Measurements from ENCODE around the gene MARK4.
A peak's percentile ranks its signal among the peaks of the same experiment; 100 is the strongest.

MARK4 gene

GRCh38 chr19:45250832-45251451, at the start of gene MARK4:
TSS of gene MARK4 (plus strand) at chr19:45251271. CDS start at chr19:45251589, 318 bp downstream.
- H3K36me3 ChIP-seq (ENCODE audit: control insufficient read depth, insufficient read depth, low read length) = peaks cover 3% of the 10 kb centered on the region

GRCh38 chr19:45202637-45203036, 48.4 kb upstream of the MARK4 start:
- Histone ChIP-seq H3K27me3 (ENCODE audit: control insufficient read depth, insufficient read depth, low read length) (no peaks in the 10 kb centered on the region), H3K9me3 (ENCODE audit: control insufficient read depth, insufficient read depth, low read length) (no peaks in the 10 kb centered on the region), H3K4me1 (ENCODE audit: control insufficient read depth, insufficient read depth, low read length) (no peaks in the 10 kb centered on the region), H3K4me3 (ENCODE audit: low read depth, low read length) (no peak overlapping the region), H3K9ac (ENCODE audit: low read depth, low read length) (no peak overlapping the region), H3K36me3 (ENCODE audit: control insufficient read depth, insufficient read depth, low read length) (no peaks in the 10 kb centered on the region)

More at GRCh38 chr19:45250832-45251451, at the start of gene MARK4:
- peaks cover 19% of the 10 kb centered on the region for H3K27me3 ChIP-seq (ENCODE audit: control insufficient read depth, insufficient read depth, low read length)
- peak within 1 kb of the TSS; percentile 37 for H3K9ac ChIP-seq (ENCODE audit: low read depth, low read length)
- H3K4me1 ChIP-seq (ENCODE audit: control insufficient read depth, insufficient read depth, low read length) = no peaks in the 10 kb centered on the region
- no peaks in the 10 kb centered on the region for H3K9me3 ChIP-seq (ENCODE audit: control insufficient read depth, insufficient read depth, low read length)
- peak within 1 kb of the TSS; percentile 77 for H3K4me3 ChIP-seq (ENCODE audit: low read depth, low read length)

GRCh38 chr19:45205810-45206209, 45.3 kb upstream of the MARK4 start:
- Histone ChIP-seq H3K9me3 (ENCODE audit: control insufficient read depth, insufficient read depth, low read length) (no peaks in the 10 kb centered on the region), H3K4me1 (ENCODE audit: control insufficient read depth, insufficient read depth, low read length) (no peaks in the 10 kb centered on the region), H3K9ac (ENCODE audit: low read depth, low read length) (no peak overlapping the region), H3K4me3 (ENCODE audit: low read depth, low read length) (no peak overlapping the region), H3K36me3 (ENCODE audit: control insufficient read depth, insufficient read depth, low read length) (no peaks in the 10 kb centered on the region), H3K27me3 (ENCODE audit: control insufficient read depth, insufficient read depth, low read length) (no peaks in the 10 kb centered on the region)

- no peak overlapping the region for H3K4me3 ChIP-seq (ENCODE audit: low read depth, low read length)
- H3K9ac ChIP-seq (ENCODE audit: low read depth, low read length) = no peak overlapping the region
- no peaks in the 10 kb centered on the region for H3K4me1 ChIP-seq (ENCODE audit: control insufficient read depth, insufficient read depth, low read length)
Observed at GRCh38 chr19:45206328-45206727, 44.7 kb upstream of the MARK4 start.

GRCh38 chr19:45211751-45212381, 39.2 kb upstream of the MARK4 start:
- Histone ChIP-seq H3K36me3 (ENCODE audit: control insufficient read depth, insufficient read depth, low read length) (no peaks in the 10 kb centered on the region), H3K4me1 (ENCODE audit: control insufficient read depth, insufficient read depth, low read length) (peaks cover 2% of the 10 kb centered on the region), H3K9ac (ENCODE audit: low read depth, low read length) (no peak overlapping the region), H3K9me3 (ENCODE audit: control insufficient read depth, insufficient read depth, low read length) (no peaks in the 10 kb centered on the region), H3K27me3 (ENCODE audit: control insufficient read depth, insufficient read depth, low read length) (peaks cover 25% of the 10 kb centered on the region), H3K4me3 (ENCODE audit: low read depth, low read length) (no peak overlapping the region)

More at GRCh38 chr19:45206328-45206727, 44.7 kb upstream of the MARK4 start:
- H3K9me3 ChIP-seq (ENCODE audit: control insufficient read depth, insufficient read depth, low read length) = no peaks in the 10 kb centered on the region
- no peaks in the 10 kb centered on the region for H3K36me3 ChIP-seq (ENCODE audit: control insufficient read depth, insufficient read depth, low read length)
- H3K27me3 ChIP-seq (ENCODE audit: control insufficient read depth, insufficient read depth, low read length) = no peaks in the 10 kb centered on the region

- H3K36me3 ChIP-seq (ENCODE audit: control insufficient read depth, insufficient read depth, low read length) = no peaks in the 10 kb centered on the region
- peaks cover 35% of the 10 kb centered on the region for H3K27me3 ChIP-seq (ENCODE audit: control insufficient read depth, insufficient read depth, low read length)
- no peak overlapping the region for H3K9ac ChIP-seq (ENCODE audit: low read depth, low read length)
Observed at GRCh38 chr19:45213031-45213430, 38.0 kb upstream of the MARK4 start.

GRCh38 chr19:45215391-45216191, 35.5 kb upstream of the MARK4 start:
- Histone ChIP-seq H3K27me3 (ENCODE audit: control insufficient read depth, insufficient read depth, low read length) (peaks cover 42% of the 10 kb centered on the region), H3K9me3 (ENCODE audit: control insufficient read depth, insufficient read depth, low read length) (no peaks in the 10 kb centered on the region), H3K4me1 (ENCODE audit: control insufficient read depth, insufficient read depth, low read length) (peaks cover 2% of the 10 kb centered on the region), H3K36me3 (ENCODE audit: control insufficient read depth, insufficient read depth, low read length) (no peaks in the 10 kb centered on the region), H3K9ac (ENCODE audit: low read depth, low read length) (no peak overlapping the region), H3K4me3 (ENCODE audit: low read depth, low read length) (peak overlapping the region; percentile 50)

More at GRCh38 chr19:45213031-45213430, 38.0 kb upstream of the MARK4 start:
- no peaks in the 10 kb centered on the region for H3K9me3 ChIP-seq (ENCODE audit: control insufficient read depth, insufficient read depth, low read length)
- peaks cover 2% of the 10 kb centered on the region for H3K4me1 ChIP-seq (ENCODE audit: control insufficient read depth, insufficient read depth, low read length)
- no peak overlapping the region for H3K4me3 ChIP-seq (ENCODE audit: low read depth, low read length)

- H3K9me3 ChIP-seq (ENCODE audit: control insufficient read depth, insufficient read depth, low read length) = no peaks in the 10 kb centered on the region
- no peaks in the 10 kb centered on the region for H3K36me3 ChIP-seq (ENCODE audit: control insufficient read depth, insufficient read depth, low read length)
- no peak overlapping the region for H3K9ac ChIP-seq (ENCODE audit: low read depth, low read length)
- peaks cover 44% of the 10 kb centered on the region for H3K27me3 ChIP-seq (ENCODE audit: control insufficient read depth, insufficient read depth, low read length)
- H3K4me3 ChIP-seq (ENCODE audit: low read depth, low read length) = no peak overlapping the region
- H3K4me1 ChIP-seq (ENCODE audit: control insufficient read depth, insufficient read depth, low read length) = no peaks in the 10 kb centered on the region
Observed at GRCh38 chr19:45216667-45217066, 34.4 kb upstream of the MARK4 start.

- peak overlapping the region; percentile 59 for H3K4me3 ChIP-seq (ENCODE audit: low read depth, low read length)
- H3K36me3 ChIP-seq (ENCODE audit: control insufficient read depth, insufficient read depth, low read length) = no peaks in the 10 kb centered on the region
- no peaks in the 10 kb centered on the region for H3K4me1 ChIP-seq (ENCODE audit: control insufficient read depth, insufficient read depth, low read length)
- H3K9ac ChIP-seq (ENCODE audit: low read depth, low read length) = peak overlapping the region; percentile 16
- peaks cover 46% of the 10 kb centered on the region for H3K27me3 ChIP-seq (ENCODE audit: control insufficient read depth, insufficient read depth, low read length)
- H3K9me3 ChIP-seq (ENCODE audit: control insufficient read depth, insufficient read depth, low read length) = no peaks in the 10 kb centered on the region
Observed at GRCh38 chr19:45217193-45217956, 33.7 kb upstream of the MARK4 start.

GRCh38 chr19:45217957-45218334, 33.1 kb upstream of the MARK4 start:
- no peaks in the 10 kb centered on the region for H3K9me3 ChIP-seq (ENCODE audit: control insufficient read depth, insufficient read depth, low read length)
- H3K4me1 ChIP-seq (ENCODE audit: control insufficient read depth, insufficient read depth, low read length) = no peaks in the 10 kb centered on the region
- peaks cover 49% of the 10 kb centered on the region for H3K27me3 ChIP-seq (ENCODE audit: control insufficient read depth, insufficient read depth, low read length)
- H3K4me3 ChIP-seq (ENCODE audit: low read depth, low read length) = peak overlapping the region; percentile 59
- H3K36me3 ChIP-seq (ENCODE audit: control insufficient read depth, insufficient read depth, low read length) = no peaks in the 10 kb centered on the region
- H3K9ac ChIP-seq (ENCODE audit: low read depth, low read length) = no peak overlapping the region

GRCh38 chr19:45218426-45218825, 32.6 kb upstream of the MARK4 start:
- H3K36me3 ChIP-seq (ENCODE audit: control insufficient read depth, insufficient read depth, low read length) = no peaks in the 10 kb centered on the region
- H3K4me1 ChIP-seq (ENCODE audit: control insufficient read depth, insufficient read depth, low read length) = no peaks in the 10 kb centered on the region
- peak overlapping the region; percentile 37 for H3K4me3 ChIP-seq (ENCODE audit: low read depth, low read length)
- no peaks in the 10 kb centered on the region for H3K9me3 ChIP-seq (ENCODE audit: control insufficient read depth, insufficient read depth, low read length)
- peaks cover 49% of the 10 kb centered on the region for H3K27me3 ChIP-seq (ENCODE audit: control insufficient read depth, insufficient read depth, low read length)
- H3K9ac ChIP-seq (ENCODE audit: low read depth, low read length) = no peak overlapping the region
